IMR-90 (cell line): ENCODE measurements around the gene AKAP6. TPM values are rescaled to one million over a fixed set of nuclear protein-coding genes. Genes with fewer than 3 reads are reported as not detected.

Experiments used
- ATAC-seq: fragments of 200-7000 bp; cut with Tn5 transposase; 2 replicates; pipeline ENCODE4 v1.9.1; 2020; ENCODE audit warnings: low read depth, mild to moderate bottlenecking, moderate library complexity
- BruUV-seq: library from RNA; stranded (reverse); fragments of 400-500 nt; replicated peaks from 2 replicates; lab custom pipeline; 2021; lab: Mats Ljungman, UMichigan
- CTCF ChIA-PET: fragments of 300-600 bp; formaldehyde crosslinking; extraction: SDS; loops from one replicate; lab custom pipeline; 2021; ENCODE audit warnings: antibody characterized with exemption; lab: Yijun Ruan, JAX
- POLR2A ChIA-PET: fragments of 300-600 bp; sonication (Branson Sonifier 250); formaldehyde crosslinking; loops from one replicate; lab custom pipeline; 2022; ENCODE audit warnings: antibody characterized with exemption; ENCODE audit not compliant: unreplicated experiment; lab: Charles Lee
- DNase-seq: peaks from one replicate; pipeline ENCODE4 v3.0.0; 2013
- H2AFZ ChIP-seq: replicated peaks from 2 replicates; pipeline ENCODE3; 2013; ENCODE audit warnings: low read length, mild to moderate bottlenecking; ENCODE audit not compliant: poor library complexity
- H2AK5ac ChIP-seq: 2 replicates; pipeline ENCODE4 v1.6.1; 2013; ENCODE audit warnings: low read depth, low read length, inconsistent platforms
- H2AK9ac ChIP-seq: replicated peaks from 2 replicates; pipeline ENCODE3; 2013; ENCODE audit warnings: mild to moderate bottlenecking, low read depth, low read length, moderate library complexity; ENCODE audit not compliant: poor library complexity
- H2BK120ac ChIP-seq: 2 replicates; pipeline ENCODE4 v1.6.1; 2013; ENCODE audit warnings: low read depth, low read length, inconsistent platforms
- H2BK15ac ChIP-seq: 3 replicates; pipeline ENCODE4 v1.6.1; 2013; ENCODE audit warnings: low read depth, low read length, inconsistent platforms
- H2BK20ac ChIP-seq: 2 replicates; pipeline ENCODE4 v1.6.1; 2013; ENCODE audit warnings: low read depth, mild to moderate bottlenecking, inconsistent platforms, low read length, moderate library complexity
- H2BK5ac ChIP-seq: 2 replicates; pipeline ENCODE4 v1.6.1; 2013; ENCODE audit warnings: mild to moderate bottlenecking, low read depth, low read length, inconsistent platforms; ENCODE audit not compliant: poor library complexity, severe bottlenecking
- H3K14ac ChIP-seq: replicated peaks from 2 replicates; pipeline ENCODE4 v1.6.1; 2013; ENCODE audit warnings: low read depth, low read length, inconsistent platforms
- H3K18ac ChIP-seq: 2 replicates; pipeline ENCODE4 v1.6.1; 2013; ENCODE audit warnings: low read depth, low read length, control low read depth
- H3K23ac ChIP-seq: 2 replicates; pipeline ENCODE4 v1.6.1; 2013; ENCODE audit warnings: low read depth, low read length, inconsistent platforms
- H3K27ac ChIP-seq: 2 replicates; pipeline ENCODE4 v1.5.1; 2013; ENCODE audit warnings: mild to moderate bottlenecking, control low read depth, low read length; ENCODE audit not compliant: insufficient read depth
- H3K27me3 ChIP-seq: 2 replicates; pipeline ENCODE4 v1.6.1; 2013; ENCODE audit warnings: low read length; ENCODE audit not compliant: control insufficient read depth, insufficient read depth
- H3K36me3 ChIP-seq: 2 replicates; pipeline ENCODE4 v1.6.1; 2013; ENCODE audit warnings: low read length, mixed read lengths; ENCODE audit not compliant: control insufficient read depth, insufficient read depth
- H3K4ac ChIP-seq: 2 replicates; pipeline ENCODE4 v1.6.1; 2013; ENCODE audit warnings: low read depth, low read length, inconsistent platforms
- H3K4me1 ChIP-seq: 2 replicates; pipeline ENCODE4 v1.6.1; 2013; ENCODE audit warnings: low read length, mixed read lengths; ENCODE audit not compliant: control insufficient read depth, insufficient read depth
- H3K4me2 ChIP-seq: 2 replicates; pipeline ENCODE4 v1.6.1; 2013; ENCODE audit warnings: low read depth, mild to moderate bottlenecking, control low read depth, low read length, moderate library complexity
- H3K4me3 ChIP-seq: 2 replicates; pipeline ENCODE4 v1.5.1; 2013; ENCODE audit warnings: low read depth, mild to moderate bottlenecking, control low read depth, low read length, moderate library complexity; ENCODE audit not compliant: insufficient read depth
- H3K56ac ChIP-seq: 2 replicates; pipeline ENCODE4 v1.6.1; 2013; ENCODE audit warnings: low read length, inconsistent platforms; ENCODE audit not compliant: insufficient read depth; ENCODE audit errors: extremely low read depth
- H3K79me1 ChIP-seq, 2 experiments: 2 replicates each; pipeline ENCODE4 v1.6.1; 2013; ENCODE audit warnings: low read length in 2 of 2, inconsistent platforms in 1 of 2, low read depth in 1 of 2
- H3K9ac ChIP-seq: 2 replicates; pipeline ENCODE4 v1.6.1; 2013; ENCODE audit warnings: low read depth, low read length, control low read depth
- H3K9me1 ChIP-seq: 2 replicates; pipeline ENCODE4 v1.6.1; 2013; ENCODE audit warnings: low read length, inconsistent platforms; ENCODE audit not compliant: insufficient read depth
- H3K9me3 ChIP-seq: 2 replicates; pipeline ENCODE4 v1.6.1; 2013; ENCODE audit warnings: low read length; ENCODE audit not compliant: control insufficient read depth, insufficient read depth
- H4K20me1 ChIP-seq: 2 replicates; pipeline ENCODE4 v1.6.1; 2013; ENCODE audit warnings: low read length, inconsistent platforms; ENCODE audit not compliant: insufficient read depth
- H4K5ac ChIP-seq: 2 replicates; pipeline ENCODE4 v1.6.1; 2013; ENCODE audit warnings: mild to moderate bottlenecking, low read depth, low read length, control low read depth
- H4K8ac ChIP-seq, 2 experiments: 2 replicates each; pipeline ENCODE4 v1.6.1; 2013; ENCODE audit warnings: low read depth in 2 of 2, low read length in 2 of 2, control low read depth in 1 of 2, inconsistent platforms in 1 of 2
- H4K91ac ChIP-seq: 2 replicates; pipeline ENCODE4 v1.6.1; 2013; ENCODE audit warnings: low read depth, low read length, inconsistent platforms; ENCODE audit not compliant: insufficient read depth
- BHLHE40 ChIP-seq: fragments of 150-350 bp; IDR thresholded peaks from 2 replicates; pipeline ENCODE4 v1.6.1; 2016; ENCODE audit warnings: mild to moderate bottlenecking, low read depth, low read length
- CEBPB ChIP-seq: IDR thresholded peaks from 2 replicates; pipeline ENCODE4 v1.6.1; 2012; ENCODE audit warnings: low read depth, low read length, improper control_type of control experiment
- FOS ChIP-seq: fragments of 150-350 bp; IDR thresholded peaks from 2 replicates; pipeline ENCODE4 v1.6.1; 2016; ENCODE audit warnings: low read depth, low read length
- MAZ ChIP-seq: IDR thresholded peaks from 2 replicates; pipeline ENCODE4 v1.6.1; 2012; ENCODE audit warnings: low read depth, mild to moderate bottlenecking, low read length, improper control_type of control experiment, moderate library complexity, borderline replicate concordance
- MXI1 ChIP-seq: IDR thresholded peaks from 2 replicates; pipeline ENCODE4 v1.6.1; 2012; ENCODE audit warnings: low read depth, mild to moderate bottlenecking, low read length, moderate library complexity, borderline replicate concordance
- NFE2L2 ChIP-seq: fragments of 150-350 bp; IDR thresholded peaks from 2 replicates; pipeline ENCODE4 v1.6.1; 2016; ENCODE audit warnings: low read depth, mild to moderate bottlenecking, low read length
- POLR2A ChIP-seq: IDR thresholded peaks from 2 replicates; pipeline ENCODE4 v1.6.1; 2012; ENCODE audit warnings: mild to moderate bottlenecking, low read depth, low read length
- WGBS, 2 experiments: methylation state at CpG; one replicate each; pipeline versions ENCODE4 v1.1.5 to v1.1.7; 2013; ENCODE audit warnings: missing lambda C conversion rate in 2 of 2; ENCODE audit not compliant: insufficient read length in 1 of 2; ENCODE audit errors: extremely low coverage in 2 of 2; 5-methylcytosine and 5-hydroxymethylcytosine counted together
- dilution Hi-C: fragments of 300-500 bp; cut with HindIII; formaldehyde crosslinking; loops from one replicate; pipeline ENCODE4 v1.14.3; 2018; ENCODE audit warnings: low sequenced_read_pairs; ENCODE audit not compliant: unreplicated experiment
- in situ Hi-C: fragments of 300-500 bp; cut with MboI; formaldehyde crosslinking; loops from 3 replicates; pipeline ENCODE4 v1.14.3; 2019; ENCODE audit warnings: low sequenced_read_pairs, inconsistent platforms, mixed read lengths
- intact Hi-C: fragments of 100-400 bp; cut with micrococcal nuclease; formaldehyde crosslinking; loops from 2 replicates; pipeline ENCODE4 v1.10.0; 2022
- polyA plus RNA-seq, 3 experiments: library from polyadenylated mRNA; depleted of rRNA; stranded (reverse); fragments of >200 nt; gene quantifications; 2 replicates each; pipeline ENCODE4 v1.2.3, GENCODE V29; 2012; ENCODE audit warnings: low replicate concordance in 1 of 3
- total RNA-seq: library from RNA; depleted of rRNA; stranded (reverse); fragments of >200 nt; gene quantifications from 2 replicates; pipeline ENCODE4 v1.2.3, GENCODE V29; 2012

The AKAP6 gene
- total and polyA plus RNA-seq, 2 of the 4 experiments (the other 2 are of a cell fraction), result 0.22 to 1.6 TPM

DNA sequence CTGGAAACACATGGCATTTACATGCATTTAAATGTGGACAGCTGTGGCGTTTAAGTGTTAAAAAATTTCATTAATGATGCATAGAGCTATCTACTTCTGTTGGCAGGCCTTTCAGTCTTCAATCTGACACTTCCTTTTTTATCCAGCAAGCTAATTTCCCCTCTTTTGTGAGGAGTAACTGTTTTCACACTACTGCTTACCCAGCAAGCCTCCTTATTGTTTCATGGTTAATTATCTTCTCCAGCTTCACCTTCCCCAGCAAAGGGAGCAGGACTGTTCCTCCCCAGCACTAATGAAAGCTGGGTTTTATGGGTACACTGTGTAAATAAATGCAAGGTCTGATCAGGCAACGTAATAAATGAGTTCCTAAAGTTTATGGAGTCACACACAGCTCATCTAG, 480.2 kb downstream of the AKAP6 start:
- Histone ChIP-seq H3K14ac (no peak overlapping the region), H3K4ac (no peak overlapping the region), H3K4me2 (no peak overlapping the region), H3K4me3 (no peak overlapping the region), H4K5ac (no peak overlapping the region), H2BK20ac (no peak overlapping the region), H3K9ac (no peak overlapping the region), H2AK5ac (no peak overlapping the region), H3K9me3 (no peaks in the 10 kb centered on the region; the same call in 1 of the 2 replicates), H2AFZ (no peak overlapping the region), H2AK9ac (no peak overlapping the region), H3K56ac (no peak overlapping the region), H3K4me1 (no peaks in the 10 kb centered on the region), H3K9me1 (no peaks in the 10 kb centered on the region), H4K8ac (no peak overlapping the region), H4K91ac (no peak overlapping the region), H3K27me3 (no peaks in the 10 kb centered on the region; the same call in 1 of the 2 replicates), H3K23ac (no peak overlapping the region), H2BK120ac (no peak overlapping the region), H3K79me1 (no peaks in the 10 kb centered on the region), H2BK5ac (no peak overlapping the region), H3K36me3 (no peaks in the 10 kb centered on the region), H3K27ac (no peak overlapping the region), H2BK15ac (no peak overlapping the region), H3K18ac (no peak overlapping the region), H4K20me1 (no peaks in the 10 kb centered on the region)
- ChIA-PET POLR2A (no interaction called here), CTCF (interaction anchor here (0.6 to 1.8 kb wide), 2 partner anchors 14 to 983 kb away, joined by 3 to 5 read pairs; no protein-coding TSS in a partner anchor)
- no peak for DNase-seq
- intact Hi-C loops, result no loop called here
- no peak for ATAC-seq
- no TSS peak for BruUV-seq
- in situ Hi-C loops, result no loop called here
- no CpG with 5 or more reads among the region's 2 CpGs for WGBS, 2 experiments
- TF ChIP-seq FOS (no peak), POLR2A (no peak), MAZ (no peak), CEBPB (no peak), NFE2L2 (no peak), MXI1 (no peak), BHLHE40 (no peak)
- dilution Hi-C loops, result no loop called here
